Measurements from ENCODE around the gene LMLN.

Gene LMLN

GRCh38 chr3:198064420-198064819, 104.4 kb downstream of the LMLN start:
- H3K4me3 ChIP-seq (ENCODE audit: low read depth, low read length): no peak overlapping the region
- no peak for TF ChIP-seq CTCF (IDR thresholded peaks at IDR 0.05; ENCODE audit: borderline replicate concordance, insufficient read depth, low read depth, low read length)

- H3K4me3 ChIP-seq (ENCODE audit: low read depth, low read length): no peak overlapping the region
- TF ChIP-seq CTCF (IDR thresholded peaks at IDR 0.05; ENCODE audit: borderline replicate concordance, insufficient read depth, low read depth, low read length): no peak
Observed at GRCh38 chr3:198065897-198066296, 105.9 kb downstream of the LMLN start.

GRCh38 chr3:198067416-198067815, 107.4 kb downstream of the LMLN start:
- H3K4me3 ChIP-seq (ENCODE audit: low read depth, low read length): no peak overlapping the region
- no peak for TF ChIP-seq CTCF (IDR thresholded peaks at IDR 0.05; ENCODE audit: borderline replicate concordance, insufficient read depth, low read depth, low read length)

GRCh38 chr3:198070871-198071270, 110.9 kb downstream of the LMLN start:
- H3K4me3 ChIP-seq (ENCODE audit: low read depth, low read length): no peak overlapping the region
- no peak for TF ChIP-seq CTCF (IDR thresholded peaks at IDR 0.05; ENCODE audit: borderline replicate concordance, insufficient read depth, low read depth, low read length)

- no peak for TF ChIP-seq CTCF (IDR thresholded peaks at IDR 0.05; ENCODE audit: borderline replicate concordance, insufficient read depth, low read depth, low read length)
Observed at GRCh38 chr3:198071602-198072287, 111.7 kb downstream of the LMLN start.

GRCh38 chr3:198076722-198077308, 116.8 kb downstream of the LMLN start:
- H3K4me3 ChIP-seq (ENCODE audit: low read depth, low read length): no peak overlapping the region
- no peak for TF ChIP-seq CTCF (IDR thresholded peaks at IDR 0.05; ENCODE audit: borderline replicate concordance, insufficient read depth, low read depth, low read length)

More at GRCh38 chr3:198071602-198072287, 111.7 kb downstream of the LMLN start:
- no peak overlapping the region for H3K4me3 ChIP-seq (ENCODE audit: low read depth, low read length)
